ENCODE data around the gene CALU. TPM values are rescaled to one million over a fixed set of nuclear protein-coding genes. Genes with fewer than 3 reads are reported as not detected.

The CALU gene
- total and polyA plus RNA-seq, 8 donors: 10.1 to 270 (median 47.7) TPM

GRCh38 chr7:128693373-128694015 lies 45.7 kb upstream of the CALU start:
- TF ChIP-seq CTCF (IDR thresholded peaks at IDR 0.05) (no peak), EP300 (IDR thresholded peaks at IDR 0.05) (no peak), POLR2AphosphoS5 (IDR thresholded peaks at IDR 0.05) (no peak), POLR2A (IDR thresholded peaks at IDR 0.05) (no peak)
- no peak for DNase-seq
- no peak overlapping the region for H3K4me3 ChIP-seq
- intact Hi-C loops (cut with DNase I; ENCODE audit: low total_unique reads): no loop called here
- H3K27ac ChIP-seq: no peak overlapping the region
- H3K4me1 ChIP-seq: peaks cover 0 to 10% (median 8%) of the 10 kb centered on the region in 4 donors
- WGBS, 5 donors: 83 to 92% (median 90%) methylated on average over 19 of the region's 19 CpGs
- H3K36me3 ChIP-seq: no peaks in the 10 kb centered on the region
- H3K27me3 ChIP-seq: peaks cover 0 to 31% (median 26%) of the 10 kb centered on the region in 3 donors
- H3K9me3 ChIP-seq: no peaks in the 10 kb centered on the region

- no peak for DNase-seq
- Histone ChIP-seq H3K27ac (no peak overlapping the region), H3K36me3 (no peaks in the 10 kb centered on the region), H3K4me1 (peaks cover 0 to 10% (median 8%) of the 10 kb centered on the region in 4 donors), H3K4me3 (no peak overlapping the region), H3K9me3 (no peaks in the 10 kb centered on the region), H3K27me3 (peaks cover 0 to 44% (median 29%) of the 10 kb centered on the region in 3 donors)
- no peak for TF ChIP-seq POLR2AphosphoS5 (IDR thresholded peaks at IDR 0.05)
- no peak for TF ChIP-seq EP300 (IDR thresholded peaks at IDR 0.05)
- no peak for TF ChIP-seq CTCF (IDR thresholded peaks at IDR 0.05)
- TF ChIP-seq POLR2A (IDR thresholded peaks at IDR 0.05): no peak
- intact Hi-C loops (cut with DNase I; ENCODE audit: low total_unique reads): no loop called here
- WGBS, 5 donors: 5 to 42% (median 19%) methylated on average over 2 of the region's 2 CpGs
Observed at GRCh38 chr7:128694738-128695137, 44.4 kb upstream of the CALU start.

GRCh38 chr7:128697302-128697905 lies 41.8 kb upstream of the CALU start:
- Histone ChIP-seq H3K4me1 (peaks cover 0 to 10% (median 8%) of the 10 kb centered on the region in 4 donors), H3K36me3 (no peaks in the 10 kb centered on the region), H3K4me3 (peak overlapping the region; percentile 23 to 43 (median 30)), H3K9me3 (no peaks in the 10 kb centered on the region), H3K27me3 (peaks cover 0 to 56% (median 32%) of the 10 kb centered on the region in 3 donors), H3K27ac (no peak overlapping the region)
- intact Hi-C loops (cut with DNase I; ENCODE audit: low total_unique reads): no loop called here
- TF ChIP-seq EP300 (IDR thresholded peaks at IDR 0.05) (no peak), POLR2AphosphoS5 (IDR thresholded peaks at IDR 0.05) (no peak), CTCF (IDR thresholded peaks at IDR 0.05) (peak in 1 of 7 experiments; percentile 9), POLR2A (IDR thresholded peaks at IDR 0.05) (no peak)
- peak; percentile 38 to 75 for DNase-seq
- 4 to 8% (median 4%) methylated on average over 34 to 37 of the region's 37 CpGs for WGBS, 5 donors

GRCh38 chr7:128699196-128699712 lies 39.9 kb upstream of the CALU start:
- no peak for TF ChIP-seq EP300 (IDR thresholded peaks at IDR 0.05)
- no peak for DNase-seq
- no peak overlapping the region for H3K4me3 ChIP-seq
- H3K27ac ChIP-seq: no peak overlapping the region
- WGBS, 5 donors: 60 to 75% (median 67%) methylated on average over 3 of the region's 3 CpGs
- H3K36me3 ChIP-seq: no peaks in the 10 kb centered on the region
- H3K4me1 ChIP-seq: peaks cover 0 to 10% (median 8%) of the 10 kb centered on the region in 4 donors
- no peaks in the 10 kb centered on the region for H3K9me3 ChIP-seq
- intact Hi-C loops (cut with DNase I; ENCODE audit: low total_unique reads): no loop called here
- peaks cover 0 to 53% (median 32%) of the 10 kb centered on the region in 3 donors for H3K27me3 ChIP-seq

Measured in stomach (tissue), 9 donors.